Epithelial cell of esophagus (primary cell): ENCODE results near the gene LRFN4.

Source experiments
- DNase-seq: peaks from one replicate; pipeline ENCODE4 v3.0.0; 2010; ENCODE audit warnings: low read depth
- H3K4me3 ChIP-seq: 2 replicates; pipeline ENCODE4 v1.5.1; 2011; ENCODE audit warnings: mild to moderate bottlenecking, low read length, control low read depth
- CTCF ChIP-seq: IDR thresholded peaks from 2 replicates; pipeline ENCODE4 v1.5.1; 2011; ENCODE audit warnings: low read depth, mild to moderate bottlenecking, low read length, control low read depth, inconsistent platforms; ENCODE audit not compliant: insufficient read depth; ENCODE audit errors: missing control alignments

Gene LRFN4

DNA sequence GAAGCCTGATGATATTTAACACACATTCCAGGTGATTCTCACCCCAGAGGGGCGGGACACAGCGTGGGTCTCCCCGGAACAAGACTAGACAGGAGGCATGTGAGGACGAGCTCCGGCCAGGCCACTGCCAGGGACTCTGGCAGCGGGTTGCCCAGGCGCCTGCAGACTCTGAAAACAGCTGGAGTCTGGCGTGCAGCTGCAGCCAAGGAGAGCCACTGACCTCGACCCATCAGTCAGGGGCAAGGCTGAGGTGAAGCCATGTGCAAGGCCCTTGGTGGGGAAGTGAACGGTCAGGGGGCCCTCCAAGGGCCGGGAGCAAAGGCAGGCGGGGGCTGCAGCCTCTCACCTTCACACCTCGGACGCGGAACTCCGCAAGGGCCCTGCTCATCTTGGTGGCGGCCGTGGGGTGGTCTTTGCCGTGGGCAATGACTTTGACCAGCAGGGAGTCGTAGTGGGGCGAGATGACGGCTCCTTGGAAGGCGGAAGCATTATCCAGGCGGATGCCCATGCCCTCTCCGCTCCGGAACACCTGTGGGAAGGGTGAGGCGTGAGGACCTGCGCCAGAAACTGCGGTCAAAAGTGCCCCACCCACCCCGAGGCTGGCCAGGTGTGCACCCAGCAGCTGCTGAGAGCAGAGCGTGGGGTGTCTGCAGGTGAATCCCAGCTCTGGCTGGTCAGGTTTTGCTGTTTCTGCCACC lies 6.7 kb downstream of the LRFN4 start:
- no peak overlapping the region for H3K4me3 ChIP-seq
- DNase-seq = no peak
- TF ChIP-seq CTCF = no peak

DNA sequence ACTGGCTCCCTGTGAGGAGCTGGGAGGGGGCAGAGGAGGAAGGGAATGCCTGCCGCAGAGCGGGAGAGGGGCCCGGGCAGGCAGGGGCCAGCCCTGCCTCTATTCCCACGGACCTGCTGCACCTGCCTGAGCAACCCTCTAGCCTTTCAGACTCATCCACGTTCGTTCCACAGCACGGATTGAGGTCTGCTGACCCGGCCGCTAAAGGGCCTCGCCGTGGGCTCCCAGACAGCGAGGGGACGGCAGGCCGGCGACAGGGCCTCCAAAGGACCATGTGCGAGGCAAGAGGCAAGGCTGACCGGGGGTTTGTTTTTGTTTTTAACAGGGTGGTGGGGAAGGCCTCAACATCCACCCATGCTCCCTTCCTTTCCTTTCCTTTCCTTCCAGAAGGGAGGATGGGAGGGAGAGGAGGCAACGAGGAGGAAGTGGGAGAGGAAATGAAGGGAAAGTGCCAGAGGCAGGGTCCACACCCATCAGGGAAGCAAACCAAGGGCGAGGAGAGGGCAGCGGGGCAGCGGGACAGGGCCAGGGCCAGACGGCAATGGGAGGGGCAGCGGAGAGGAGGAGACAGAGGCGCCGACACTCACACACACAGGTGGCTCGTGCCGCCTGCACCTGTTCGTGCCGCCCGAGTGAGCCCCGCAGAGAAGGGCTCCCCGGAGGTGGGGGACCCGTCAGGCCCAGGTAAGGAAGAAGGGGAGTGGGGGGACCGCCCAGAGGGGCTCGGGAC lies 7.5 kb downstream of the LRFN4 start:
- no peak overlapping the region for H3K4me3 ChIP-seq

DNA sequence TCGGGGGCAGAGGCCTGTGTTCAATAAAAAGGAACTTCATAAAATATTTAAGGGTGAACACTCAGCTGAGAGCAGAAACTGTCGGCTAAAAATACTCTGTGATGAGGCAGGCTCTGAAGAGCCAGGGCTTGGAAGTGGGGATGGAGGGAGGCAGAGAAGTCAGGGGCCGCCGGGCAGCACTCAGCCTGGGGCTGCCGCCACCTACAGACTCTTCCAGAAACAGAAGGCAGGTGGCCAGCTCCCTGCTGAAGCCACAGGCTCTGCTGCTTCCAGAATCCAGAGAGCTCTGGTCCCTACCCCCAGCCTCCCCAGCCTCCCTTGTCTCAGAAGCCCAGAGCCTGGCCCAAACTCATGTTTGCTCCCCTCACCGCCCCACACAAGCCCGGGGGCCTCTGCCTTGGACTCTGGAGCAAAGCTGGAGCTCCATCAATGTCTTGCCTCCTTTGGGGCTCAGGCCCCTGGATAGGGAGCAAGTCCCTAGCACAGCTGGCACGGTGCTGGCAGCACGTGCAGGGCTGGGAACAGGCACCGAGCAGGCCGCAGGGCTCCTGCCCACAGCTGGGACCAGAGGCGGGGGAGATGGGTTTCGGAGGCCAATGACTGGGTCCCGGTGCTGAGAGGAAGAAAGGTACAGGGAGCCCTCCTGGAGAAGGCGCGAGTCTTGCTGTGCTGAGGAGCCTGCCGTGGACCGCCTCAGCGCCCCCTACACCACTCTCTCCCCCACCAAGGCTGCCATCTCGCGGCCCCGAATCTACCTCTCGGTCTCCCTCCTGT lies 8.2 kb downstream of the LRFN4 start:
- DNase-seq = no peak
- TF ChIP-seq CTCF = no peak

More for the DNA sequence above, 7.5 kb downstream of the LRFN4 start:
- DNase-seq = no peak
- TF ChIP-seq CTCF = no peak

DNA sequence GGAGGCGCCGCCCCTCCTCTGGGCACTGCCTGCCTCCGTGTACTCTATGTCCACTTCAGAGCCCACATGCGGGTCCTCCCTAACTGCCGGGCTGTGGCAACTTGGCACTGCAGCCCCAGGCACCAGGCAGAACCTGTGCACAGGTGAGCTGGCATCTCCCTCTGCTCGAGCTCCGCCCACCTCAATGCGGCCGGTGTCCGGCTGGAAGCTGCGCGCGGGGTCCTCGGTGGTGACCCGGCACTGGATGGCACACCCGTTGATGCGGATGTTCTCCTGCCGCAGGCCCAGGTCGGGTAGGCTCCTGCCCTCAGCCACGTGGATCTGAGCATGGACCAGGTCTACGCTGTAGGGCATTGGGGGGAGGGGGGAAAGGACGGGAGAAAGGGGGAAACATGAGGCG lies 9.1 kb downstream of the LRFN4 start:
- H3K4me3 ChIP-seq = no peak overlapping the region

More for the DNA sequence above, 8.2 kb downstream of the LRFN4 start:
- no peak overlapping the region for H3K4me3 ChIP-seq

DNA sequence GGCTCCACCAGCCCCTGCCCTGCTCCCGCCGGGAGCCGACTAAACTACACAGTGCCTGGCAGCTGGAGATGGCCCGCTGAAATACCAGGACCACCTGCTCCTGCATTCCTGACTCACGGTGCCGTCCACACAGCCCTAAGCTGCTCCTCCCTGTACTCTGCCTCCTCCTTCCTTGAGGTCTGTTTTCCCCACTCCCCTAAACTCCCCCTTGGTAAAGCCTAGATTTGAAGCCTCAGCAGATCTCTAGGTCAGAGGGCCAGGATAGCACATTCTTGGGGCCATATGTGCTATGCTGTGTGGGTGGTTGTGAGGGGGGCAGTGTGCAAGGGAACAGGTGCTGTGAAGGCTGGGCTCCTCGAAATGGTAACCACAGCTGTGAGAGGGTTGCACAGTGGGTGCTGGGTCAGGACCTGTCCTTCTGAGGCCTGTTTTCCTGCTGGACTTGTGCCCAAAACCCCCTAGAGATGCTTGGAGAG lies 9.7 kb downstream of the LRFN4 start:
- H3K4me3 ChIP-seq = no peak overlapping the region
- TF ChIP-seq CTCF = no peak
- DNase-seq = no peak

More for the DNA sequence above, 9.1 kb downstream of the LRFN4 start:
- no peak for TF ChIP-seq CTCF
- DNase-seq = no peak

- no peak overlapping the region for H3K4me3 ChIP-seq
- no peak for TF ChIP-seq CTCF
- DNase-seq = no peak
Measured at GRCh38 chr11:66867425-66868040, 10.7 kb downstream of the LRFN4 start.
